ENCODE data around the gene LRP2.

DNA sequence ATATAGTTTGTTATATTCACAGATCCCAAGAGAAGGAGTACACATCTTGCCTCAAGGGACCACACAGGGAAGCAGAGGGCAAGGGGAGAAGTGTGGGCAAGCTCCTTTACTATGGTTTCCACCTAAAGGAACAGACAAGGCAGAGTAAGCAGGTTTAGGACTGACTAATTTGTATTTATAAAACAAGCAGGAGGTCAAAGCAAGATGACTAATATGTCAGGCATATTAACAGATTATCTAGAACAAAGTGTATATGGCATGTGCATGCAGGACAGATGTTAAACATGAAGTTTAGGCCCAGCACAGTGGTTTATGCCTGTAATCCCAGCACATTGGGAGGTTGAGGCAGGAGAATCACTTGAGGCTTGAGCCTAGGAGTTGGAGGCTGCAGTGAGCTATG, 3.7 kb upstream of the LRP2 start:
- TF ChIP-seq, protein P1, sequence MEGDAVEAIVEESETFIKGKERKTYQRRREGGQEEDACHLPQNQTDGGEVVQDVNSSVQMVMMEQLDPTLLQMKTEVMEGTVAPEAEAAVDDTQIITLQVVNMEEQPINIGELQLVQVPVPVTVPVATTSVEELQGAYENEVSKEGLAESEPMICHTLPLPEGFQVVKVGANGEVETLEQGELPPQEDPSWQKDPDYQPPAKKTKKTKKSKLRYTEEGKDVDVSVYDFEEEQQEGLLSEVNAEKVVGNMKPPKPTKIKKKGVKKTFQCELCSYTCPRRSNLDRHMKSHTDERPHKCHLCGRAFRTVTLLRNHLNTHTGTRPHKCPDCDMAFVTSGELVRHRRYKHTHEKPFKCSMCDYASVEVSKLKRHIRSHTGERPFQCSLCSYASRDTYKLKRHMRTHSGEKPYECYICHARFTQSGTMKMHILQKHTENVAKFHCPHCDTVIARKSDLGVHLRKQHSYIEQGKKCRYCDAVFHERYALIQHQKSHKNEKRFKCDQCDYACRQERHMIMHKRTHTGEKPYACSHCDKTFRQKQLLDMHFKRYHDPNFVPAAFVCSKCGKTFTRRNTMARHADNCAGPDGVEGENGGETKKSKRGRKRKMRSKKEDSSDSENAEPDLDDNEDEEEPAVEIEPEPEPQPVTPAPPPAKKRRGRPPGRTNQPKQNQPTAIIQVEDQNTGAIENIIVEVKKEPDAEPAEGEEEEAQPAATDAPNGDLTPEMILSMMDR (IDR thresholded peaks at IDR 0.05; ENCODE audit: low read depth, low read length): no peak
- no peak for TF ChIP-seq POLR2A (IDR thresholded peaks at IDR 0.05; ENCODE audit: extremely low read depth, insufficient read length)
- TF ChIP-seq, protein P2, sequence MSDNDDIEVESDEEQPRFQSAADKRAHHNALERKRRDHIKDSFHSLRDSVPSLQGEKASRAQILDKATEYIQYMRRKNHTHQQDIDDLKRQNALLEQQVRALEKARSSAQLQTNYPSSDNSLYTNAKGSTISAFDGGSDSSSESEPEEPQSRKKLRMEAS (IDR thresholded peaks at IDR 0.05; ENCODE audit: low read depth, low read length): no peak

Data from NB4 (cell line).